LoVo (cell line): ENCODE measurements around the gene MCF2L2.
"Not testable (repeated sequence)": the region's sequence is repeated elsewhere in the genome, so short reads cannot be mapped to it uniquely, and the experiment has no call there.

Experiments
- DNase-seq: peaks from one replicate; pipeline ENCODE4 v3.0.0-alpha.2; 2016; ENCODE audit warnings: low spot score

The MCF2L2 gene

DNA sequence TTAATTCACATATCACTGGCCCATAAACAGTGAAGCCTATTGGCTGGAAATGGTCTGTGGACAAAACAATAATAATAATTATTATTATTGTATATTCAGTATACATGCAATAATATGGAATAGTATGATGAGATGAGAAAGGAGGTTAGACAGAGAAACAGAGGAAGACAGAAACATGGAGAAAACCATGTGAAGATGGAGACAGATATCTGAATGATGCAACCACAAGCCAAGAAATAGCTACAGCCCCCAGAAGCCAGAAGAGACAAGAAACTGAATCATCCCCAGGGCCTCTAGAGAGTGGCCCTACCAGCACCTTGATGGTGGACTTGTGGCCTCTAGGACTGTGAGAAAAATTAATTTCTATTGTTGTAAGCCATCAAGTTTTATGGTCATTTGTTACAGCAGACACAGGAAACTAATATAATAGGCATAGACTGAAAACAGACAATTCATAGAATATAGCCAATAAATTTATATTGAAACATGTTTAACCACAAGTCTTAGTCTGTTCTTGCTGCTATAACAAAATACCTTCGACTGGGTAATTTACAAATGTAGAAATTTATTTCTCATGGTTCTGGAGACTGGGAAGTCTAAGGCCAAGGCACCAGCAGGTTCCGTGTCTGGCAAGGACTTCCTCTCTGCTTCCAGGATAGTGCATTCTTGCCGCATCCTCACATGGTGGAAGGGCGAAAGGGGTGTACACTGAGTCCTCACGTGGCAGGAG lies 31.6 kb downstream of the MCF2L2 start:
- no peak for DNase-seq

DNA sequence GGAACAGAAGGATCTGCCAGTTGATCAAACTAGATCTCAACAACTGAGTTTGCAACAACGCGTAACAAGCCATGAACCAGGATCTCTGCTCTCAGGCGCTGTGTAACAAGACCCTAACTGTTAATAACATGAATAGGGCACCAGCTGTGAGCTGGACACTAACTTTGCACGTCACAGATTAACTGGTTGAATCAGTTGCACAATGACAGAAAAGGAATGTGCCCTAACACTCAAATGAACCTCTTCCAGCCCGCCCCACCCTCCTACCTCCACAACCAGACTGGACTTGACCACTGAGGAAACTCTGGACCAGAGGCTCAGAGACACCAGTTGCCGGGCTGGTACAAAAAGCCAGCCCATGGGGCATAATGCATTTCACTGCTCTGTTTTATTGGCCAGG lies 34.3 kb downstream of the MCF2L2 start:
- DNase-seq = no peak

DNA sequence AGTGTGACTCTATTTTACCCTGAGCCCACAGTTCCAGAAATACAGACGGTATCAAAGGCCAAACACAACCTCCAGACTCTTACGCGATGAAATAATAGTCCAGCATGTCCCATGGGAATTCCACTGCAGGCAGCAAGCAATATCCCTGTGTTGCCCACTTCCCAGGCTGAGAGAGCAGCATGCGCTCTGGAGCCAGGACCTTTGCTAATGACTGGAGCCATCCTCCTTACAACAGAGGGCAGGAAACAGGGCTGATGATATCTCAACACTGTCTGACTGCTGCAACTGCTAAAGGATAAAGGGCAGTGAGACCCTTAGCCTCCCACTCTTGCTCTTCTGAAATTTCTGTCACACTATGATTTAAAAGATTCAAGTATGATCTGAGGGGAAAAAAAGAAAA lies 34.8 kb downstream of the MCF2L2 start:
- DNase-seq = no peak

DNA sequence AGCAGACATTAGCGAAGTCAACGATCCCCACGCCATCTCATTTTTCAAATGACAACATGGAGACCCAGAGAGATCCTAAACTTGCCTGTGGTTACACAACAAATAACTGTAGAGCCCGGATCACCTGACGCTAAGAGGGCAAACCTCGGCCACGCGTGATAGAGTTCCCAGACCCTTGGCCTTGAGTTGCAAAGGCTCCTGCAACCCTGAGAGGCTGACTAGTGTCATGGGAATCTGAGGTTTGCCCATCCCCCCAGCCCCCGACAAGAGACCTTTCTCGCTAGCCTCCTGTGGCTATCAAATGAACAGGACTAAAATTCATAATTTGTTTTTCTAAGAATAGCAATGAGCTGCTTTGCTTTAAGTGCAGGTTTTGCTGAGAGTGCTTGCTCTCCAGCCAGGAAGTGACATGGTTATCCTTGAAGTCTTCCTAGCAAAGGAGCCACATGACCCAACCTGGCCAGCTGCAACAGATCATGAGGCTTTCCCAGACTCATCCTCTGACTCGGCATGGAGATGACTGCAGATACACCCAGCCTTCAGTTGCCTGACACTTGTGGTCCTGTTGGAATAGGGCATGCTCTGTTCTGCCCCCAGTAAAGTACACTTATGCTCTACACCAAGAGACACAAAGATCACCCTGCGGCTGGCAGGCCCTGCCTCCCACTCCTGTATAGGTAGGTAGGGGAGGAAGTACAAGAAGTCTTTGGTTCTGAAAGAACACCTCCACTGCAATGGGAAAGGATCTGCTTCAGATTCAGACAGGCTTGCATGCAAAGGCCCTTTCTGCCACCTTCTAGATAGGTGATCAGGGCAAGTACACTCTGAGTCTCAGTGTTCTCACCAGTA lies 36.0 kb downstream of the MCF2L2 start:
- DNase-seq = no peak

DNA sequence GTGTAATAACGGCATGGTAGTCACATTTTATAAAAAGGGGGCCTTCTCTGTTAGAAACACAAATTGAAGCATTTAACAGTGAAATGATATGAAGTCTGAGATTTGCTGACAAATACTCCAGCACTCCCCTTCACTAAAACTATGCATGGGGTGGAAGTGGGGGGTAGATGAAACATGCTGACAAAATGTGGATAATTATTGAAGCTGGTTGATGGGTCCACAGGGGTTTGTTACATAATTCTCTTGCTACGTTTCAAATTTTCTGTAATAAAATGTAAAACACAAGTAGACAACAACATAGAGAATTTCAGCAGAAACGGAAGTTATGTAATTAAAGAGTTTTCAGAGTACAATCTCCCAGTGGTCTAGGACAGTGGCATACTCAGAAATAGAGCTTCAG lies 37.0 kb downstream of the MCF2L2 start:
- DNase-seq = no peak

DNA sequence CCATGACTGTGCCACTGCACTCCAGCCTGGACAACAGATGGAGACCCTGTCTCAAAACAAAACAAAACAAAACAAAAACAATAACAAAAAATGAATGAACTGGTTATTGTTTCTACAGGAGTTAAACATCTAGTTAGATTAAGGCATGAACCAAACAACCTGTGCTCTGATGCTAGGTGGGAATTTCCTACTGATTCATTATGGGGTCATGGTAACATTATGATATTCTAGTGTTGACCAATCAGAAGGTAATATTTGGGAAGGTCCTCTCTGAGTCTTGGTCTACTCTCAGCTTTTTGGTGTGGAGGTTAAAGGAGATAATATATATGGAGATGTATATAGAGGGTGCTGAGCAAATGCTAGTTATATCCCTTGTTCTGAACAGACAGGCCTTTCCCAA lies 37.6 kb downstream of the MCF2L2 start:
- no peak for DNase-seq

DNA sequence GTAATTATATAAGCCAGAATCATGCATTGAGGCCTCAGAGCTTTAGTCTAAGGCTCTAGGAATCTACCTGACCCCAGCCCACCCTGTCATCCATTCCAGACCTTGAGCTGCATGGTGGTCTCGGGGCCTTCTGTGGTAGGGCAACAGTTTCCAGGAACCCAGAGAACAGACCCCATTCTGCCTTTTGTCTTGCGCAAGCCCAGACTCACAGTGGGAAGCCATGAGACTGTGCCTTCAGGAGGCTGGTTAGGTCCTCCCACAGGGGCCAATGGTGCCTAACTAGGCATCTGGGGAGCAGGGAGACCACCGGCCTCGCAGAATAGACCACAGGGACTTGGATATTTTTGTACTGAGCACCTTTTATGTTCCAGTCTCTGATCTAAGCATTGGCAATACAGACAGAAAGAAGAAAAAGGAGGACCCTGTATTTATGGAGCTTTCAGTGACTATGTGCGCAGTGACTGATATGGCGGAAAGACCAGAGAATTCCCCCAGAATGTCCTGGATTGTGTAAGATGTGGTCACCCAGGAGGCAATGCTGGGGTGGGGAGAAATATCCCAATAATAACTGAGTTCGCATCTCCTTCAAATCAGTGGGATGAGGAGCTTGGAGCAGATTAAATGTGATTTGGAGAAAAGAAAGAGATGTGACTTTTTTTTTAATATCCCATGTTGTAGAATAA lies 40.1 kb downstream of the MCF2L2 start:
- no peak for DNase-seq

DNA sequence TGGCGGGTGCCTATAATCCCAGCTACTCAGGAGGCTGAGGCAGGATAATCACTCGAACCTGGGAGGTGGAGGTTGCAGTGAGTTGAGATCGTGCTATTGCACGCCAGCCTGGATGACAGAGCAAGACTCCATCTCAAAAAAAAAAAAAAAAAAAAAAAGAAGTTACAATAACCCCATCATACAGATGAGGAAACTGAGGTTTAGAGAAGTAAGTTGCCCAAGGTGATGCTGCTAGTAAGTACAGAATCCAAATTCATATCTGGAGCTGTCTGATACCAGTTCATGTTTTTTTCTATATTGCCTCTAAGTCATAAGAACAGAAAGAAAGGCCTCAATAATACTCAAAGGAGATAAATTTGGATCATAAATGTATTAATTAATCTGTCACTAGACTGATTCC lies 40.6 kb downstream of the MCF2L2 start:
- no peak for DNase-seq

DNA sequence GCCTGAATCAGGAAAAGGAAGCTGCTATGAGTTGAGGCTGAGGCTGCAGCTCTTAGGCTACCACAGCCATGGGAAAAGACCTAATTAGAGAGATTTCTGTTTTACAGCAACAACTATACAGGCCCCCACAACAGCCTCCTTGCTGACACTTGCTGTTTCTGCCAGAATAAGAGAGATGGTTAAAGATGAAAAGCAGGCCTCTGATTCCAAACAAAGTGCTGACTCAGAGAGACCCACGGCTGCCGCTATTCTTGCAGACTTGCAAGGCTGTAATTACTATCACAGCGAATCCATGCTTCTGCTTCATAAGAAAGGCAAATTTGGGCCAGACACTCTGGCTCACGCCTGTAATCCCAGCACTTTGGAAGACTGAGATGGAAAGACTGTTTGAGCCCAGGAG lies 41.8 kb downstream of the MCF2L2 start:
- DNase-seq = no peak

DNA sequence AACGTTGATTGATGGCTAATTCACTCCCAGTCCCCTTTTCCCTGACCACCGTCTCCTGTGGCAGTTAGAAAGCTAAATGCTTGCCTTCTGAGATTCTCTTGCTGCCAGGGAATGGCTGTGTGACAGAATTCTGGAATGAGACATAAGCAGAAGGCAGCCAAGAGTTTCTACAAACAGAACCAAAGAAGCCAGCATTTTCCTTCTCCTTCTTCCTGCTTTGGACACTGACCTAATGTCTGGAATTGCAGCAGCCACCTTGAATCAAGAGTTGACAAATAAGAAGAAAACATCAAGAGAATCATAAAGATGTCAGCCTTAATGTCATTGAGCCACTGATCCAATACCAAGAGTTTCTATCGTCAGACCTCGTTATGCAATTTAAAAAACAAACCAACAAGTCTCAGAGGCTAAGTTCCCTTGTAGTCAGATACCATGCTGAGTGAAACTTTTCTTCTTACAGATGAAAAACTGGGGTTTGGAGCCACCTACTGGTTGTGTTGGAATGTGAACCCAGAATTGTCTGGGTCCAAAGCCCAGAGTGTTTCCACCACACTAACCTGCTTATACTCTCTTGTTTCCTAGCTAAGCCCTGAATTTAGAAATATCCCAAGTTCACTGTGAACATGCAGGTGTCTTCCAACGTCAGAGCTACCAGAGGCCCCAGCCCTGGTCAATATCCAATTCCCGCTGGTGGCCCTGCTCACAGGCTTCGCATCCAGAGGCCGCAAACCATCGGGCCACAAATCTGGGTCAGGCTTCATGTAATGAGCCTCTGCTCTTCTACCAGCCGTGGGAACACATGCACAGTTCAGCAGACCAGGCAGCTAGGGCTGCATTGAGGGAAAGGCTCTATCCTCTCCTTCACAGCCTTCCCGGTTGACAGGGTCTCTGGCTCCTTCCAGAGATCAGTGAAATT lies 42.5 kb downstream of the MCF2L2 start:
- peak; percentile 71 for DNase-seq

DNA sequence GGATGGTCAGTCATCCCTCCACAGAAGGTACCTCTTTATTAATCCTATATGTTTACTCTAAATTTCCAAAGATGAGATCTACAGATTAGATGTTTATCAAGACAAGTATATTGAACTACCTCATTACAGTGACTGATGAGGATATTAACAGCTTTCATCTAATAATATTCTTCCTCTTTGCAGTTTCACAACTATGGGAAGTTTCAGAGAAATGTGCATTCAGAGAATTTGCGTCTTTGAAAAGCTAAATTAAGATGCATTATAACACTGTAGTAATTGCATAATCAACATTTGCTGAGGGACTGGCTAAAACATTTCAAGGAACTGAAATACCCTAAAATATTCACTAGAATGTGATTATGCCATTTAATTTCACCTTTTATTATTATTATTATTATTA lies 46.7 kb downstream of the MCF2L2 start:
- no peak for DNase-seq

DNA sequence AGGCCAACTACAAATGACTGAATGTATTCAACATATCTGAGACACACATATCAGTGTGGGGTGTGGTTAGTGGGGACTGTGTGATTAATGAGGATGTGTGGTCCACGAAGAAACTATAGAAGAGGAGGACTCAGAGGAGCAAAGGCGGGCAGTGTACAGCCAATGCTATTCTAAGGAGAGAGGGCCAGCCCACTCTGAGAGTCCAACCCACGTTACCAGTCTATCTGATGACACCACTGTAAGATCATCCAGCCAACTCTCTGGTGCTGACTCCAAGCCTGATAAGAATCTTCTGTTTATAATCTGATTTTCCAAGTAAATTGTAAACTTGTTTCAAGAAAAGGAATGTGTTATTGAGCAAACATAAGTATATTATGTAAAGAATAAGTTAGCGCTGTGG lies 47.2 kb downstream of the MCF2L2 start:
- DNase-seq = no peak

DNA sequence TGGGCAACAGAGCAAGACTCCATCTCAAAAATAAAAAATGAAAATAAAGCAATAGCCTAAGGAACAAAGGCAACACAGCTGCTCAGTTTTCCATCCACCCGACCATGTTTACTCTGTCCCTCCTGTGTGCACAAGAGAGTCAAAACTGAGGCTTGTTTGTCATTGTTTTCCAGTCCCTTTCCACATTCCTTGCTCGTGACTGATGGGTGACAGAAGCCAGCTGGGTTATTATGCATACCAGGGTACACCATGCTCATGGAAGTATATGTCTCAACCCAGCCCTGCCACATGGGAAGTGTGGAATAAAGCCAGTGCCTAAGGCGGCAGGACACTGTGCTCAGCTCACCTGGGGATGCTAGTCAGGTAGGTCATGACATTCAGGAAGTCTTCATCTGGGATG lies 49.5 kb downstream of the MCF2L2 start:
- no peak for DNase-seq

DNA sequence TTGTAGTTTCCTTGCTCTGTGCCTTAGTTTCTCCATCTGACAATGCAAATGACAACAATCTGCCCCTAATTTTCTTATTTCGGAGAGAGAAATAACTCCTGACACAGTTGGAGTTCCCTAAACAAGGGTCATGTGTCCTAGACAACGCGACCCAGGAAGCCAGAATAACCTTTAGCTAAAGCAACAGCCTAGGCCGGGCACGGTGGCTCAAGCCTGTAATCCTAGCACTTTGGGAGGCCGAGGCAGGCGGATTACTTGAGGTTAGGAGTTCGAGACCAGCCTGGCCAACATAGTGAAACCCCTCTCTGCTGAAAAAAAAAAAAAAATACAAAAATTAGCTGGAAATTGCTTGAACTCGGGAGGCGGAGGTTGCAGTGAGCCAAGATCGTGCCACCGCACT lies 49.9 kb downstream of the MCF2L2 start:
- no peak for DNase-seq

DNA sequence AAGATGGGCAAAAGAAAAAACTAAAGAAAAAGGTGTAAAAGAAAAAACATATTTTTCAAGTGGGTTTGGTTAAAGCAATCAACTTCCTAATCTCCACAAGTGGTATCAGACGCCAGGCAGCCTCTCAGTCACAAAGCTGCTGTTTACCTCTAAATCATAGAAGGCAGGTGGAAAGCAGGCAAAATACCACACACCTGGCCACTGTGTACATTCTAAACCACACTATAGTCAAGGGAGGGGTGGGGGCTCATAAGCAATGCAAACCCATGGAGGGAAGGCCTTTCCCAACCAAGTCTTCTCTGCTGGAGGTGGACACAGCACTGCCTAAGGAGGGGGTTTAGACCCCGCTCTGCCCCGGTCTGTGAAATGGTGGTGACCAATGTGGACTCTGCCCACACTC lies 50.4 kb downstream of the MCF2L2 start:
- no peak for DNase-seq

DNA sequence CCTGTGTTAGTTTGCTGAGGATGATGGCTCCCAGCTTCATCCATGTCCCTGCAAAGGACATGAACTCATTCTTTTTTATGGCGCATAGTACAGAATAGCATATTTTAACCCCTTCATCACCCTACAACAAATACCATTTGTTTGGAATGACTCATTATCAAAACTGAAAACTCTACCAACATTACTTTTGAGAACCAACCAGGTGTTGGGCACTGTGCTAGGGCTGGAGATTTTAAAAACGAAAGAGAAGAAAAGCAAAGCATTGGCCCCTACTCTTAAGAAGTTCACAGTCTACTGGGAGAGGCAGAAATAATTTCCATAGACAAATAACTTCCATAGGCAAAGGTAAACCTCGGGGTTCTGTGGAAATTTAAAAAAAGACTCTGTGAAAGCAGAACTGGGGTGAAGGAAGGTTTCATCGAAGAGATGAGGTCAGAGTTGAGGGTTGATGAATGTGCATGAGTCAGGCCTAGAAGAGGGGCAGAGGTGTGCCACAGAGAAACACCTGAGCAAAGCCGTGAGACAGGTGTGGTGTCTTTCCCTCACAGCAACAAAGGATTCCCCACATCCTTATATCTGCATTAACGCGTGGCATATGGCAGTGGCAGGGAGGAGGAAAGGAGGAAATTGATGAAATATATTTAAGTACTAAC lies 51.0 kb downstream of the MCF2L2 start:
- DNase-seq = no peak

DNA sequence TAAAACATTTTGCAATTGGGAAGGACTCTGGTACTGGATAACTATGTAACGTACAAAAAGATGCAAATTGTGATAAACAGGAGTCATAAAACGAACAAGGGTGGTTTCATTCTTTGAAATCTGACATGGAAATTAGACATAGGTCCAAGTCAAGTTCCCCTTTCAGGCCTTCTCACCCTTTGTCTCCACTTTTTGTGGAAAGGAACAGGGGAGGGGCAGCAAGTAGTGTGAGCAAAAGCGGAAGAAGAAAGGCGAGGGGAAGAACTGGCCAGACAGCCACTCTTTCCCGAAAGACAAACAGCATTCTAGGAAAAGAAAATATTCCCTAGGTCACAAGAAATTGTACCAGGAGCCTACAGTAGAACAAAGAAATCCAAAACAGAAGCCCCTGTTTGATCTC lies 52.6 kb downstream of the MCF2L2 start:
- DNase-seq = no peak

DNA sequence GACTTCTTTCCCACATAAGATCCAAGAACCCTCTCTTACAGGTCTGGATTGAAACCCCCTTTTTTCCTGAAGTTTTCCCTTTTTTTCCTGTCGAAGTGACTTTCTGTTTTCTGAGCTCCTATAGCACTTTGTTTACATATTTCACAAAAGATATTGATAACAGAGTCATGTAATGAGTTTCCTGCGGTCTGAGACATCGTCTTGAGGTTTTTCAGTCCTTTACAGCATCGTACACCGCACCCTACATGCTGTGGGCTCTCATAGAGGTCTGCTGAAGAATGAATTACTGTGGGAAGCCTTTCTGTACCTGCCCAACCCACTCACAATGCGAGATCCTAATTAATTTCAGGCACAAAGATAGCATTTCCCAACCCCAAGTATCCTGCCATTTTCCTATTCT lies 53.1 kb downstream of the MCF2L2 start:
- DNase-seq = no peak

DNA sequence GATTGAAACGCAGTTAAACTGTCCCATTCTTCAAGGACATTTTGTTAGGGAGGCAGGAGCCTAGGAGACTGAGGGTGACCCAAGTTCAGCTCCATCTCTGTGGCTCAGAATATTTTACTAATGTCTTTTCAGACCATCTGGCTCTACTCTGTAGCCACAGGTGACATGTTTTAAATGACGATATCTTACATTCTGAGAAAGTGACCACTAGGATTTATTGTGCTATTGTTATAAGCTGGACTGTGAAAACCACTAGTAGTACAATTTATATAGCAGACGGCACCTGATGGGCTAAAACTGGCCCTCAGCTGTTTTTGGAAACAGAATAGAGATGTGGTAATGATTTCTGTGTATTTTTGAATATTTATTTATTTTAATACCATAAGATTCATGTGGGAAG lies 55.5 kb downstream of the MCF2L2 start:
- DNase-seq = no peak

DNA sequence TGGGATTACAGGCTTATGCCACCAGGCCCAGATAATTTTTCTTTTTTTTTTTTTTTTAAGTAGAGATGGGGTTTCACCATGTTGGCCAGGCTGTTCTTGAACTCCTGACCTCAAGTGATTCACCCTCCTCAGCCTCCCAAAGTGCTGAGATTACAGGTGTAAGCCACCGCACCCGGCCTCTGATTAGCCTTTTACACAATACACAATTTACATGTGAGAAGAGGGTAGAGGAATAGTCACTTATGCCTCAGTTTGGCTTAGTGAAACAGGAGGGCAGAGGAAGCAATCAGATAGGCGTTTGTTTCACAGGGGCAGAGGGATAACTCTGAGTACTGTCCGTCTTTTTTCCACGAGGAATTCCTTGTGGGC lies 56.8 kb downstream of the MCF2L2 start:
- DNase-seq = not testable (repeated sequence)

DNA sequence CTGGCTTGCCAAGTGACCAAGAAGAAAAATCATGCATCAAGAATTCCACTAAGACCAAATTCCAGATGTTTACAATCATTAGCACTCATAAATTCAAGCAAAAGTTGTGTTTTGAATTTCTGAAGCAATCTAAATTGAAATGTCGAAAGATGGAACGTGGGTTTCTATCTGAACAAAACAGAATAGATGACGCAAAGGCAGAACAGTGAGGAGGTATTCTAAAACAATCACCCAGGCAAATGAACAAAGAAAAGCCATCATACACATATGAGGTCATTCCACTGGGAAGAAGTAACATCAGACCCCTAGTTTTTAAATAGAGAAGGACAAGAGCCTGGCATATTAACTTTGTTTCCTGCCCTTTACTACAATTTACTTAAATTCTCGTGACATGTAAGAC lies 58.0 kb downstream of the MCF2L2 start:
- DNase-seq = no peak

DNA sequence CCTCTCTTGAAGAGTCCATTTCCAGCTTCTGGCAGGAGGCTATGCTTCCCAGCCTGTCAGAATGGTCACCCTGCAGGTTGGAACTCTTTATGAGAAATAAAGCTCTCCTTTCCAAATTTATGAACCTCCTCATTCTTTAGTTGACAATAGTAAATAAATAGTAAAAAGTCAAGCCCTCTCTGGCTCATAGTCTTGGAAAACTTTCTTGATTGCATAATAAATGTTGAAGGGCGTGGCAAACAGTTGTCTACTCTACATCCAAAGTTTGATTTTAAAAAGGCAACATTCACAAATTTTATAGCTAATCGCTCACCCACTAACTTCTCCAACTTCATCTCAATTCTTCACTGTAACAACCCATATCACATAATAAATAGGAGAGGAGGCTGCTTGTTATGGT lies 58.8 kb downstream of the MCF2L2 start:
- DNase-seq = no peak
